Stomach smooth muscle (tissue), 2 donors: Measurements from ENCODE around the gene PTOV1.
A peak's percentile ranks its signal among the peaks of the same experiment; 100 is the strongest.

Experiments
- H3K27ac ChIP-seq: one replicate; pipeline ENCODE4 v1.7.0; 2013; ENCODE audit warnings: mild to moderate bottlenecking, low read length, inconsistent platforms
- H3K27me3 ChIP-seq, 2 donors: one replicate each; pipeline ENCODE4 v1.7.0; 2013; ENCODE audit warnings: low read length in 2 of 2; ENCODE audit not compliant: insufficient read depth in 2 of 2, control insufficient read depth in 1 of 2
- H3K36me3 ChIP-seq, 2 donors: one replicate each; pipeline ENCODE4 v1.7.0; 2013; ENCODE audit warnings: low read length in 2 of 2; ENCODE audit not compliant: control insufficient read depth in 2 of 2, insufficient read depth in 2 of 2
- H3K4me1 ChIP-seq: one replicate; pipeline ENCODE4 v1.7.0; 2013; ENCODE audit warnings: low read length; ENCODE audit not compliant: control insufficient read depth, insufficient read depth
- H3K4me3 ChIP-seq, 2 donors: one replicate each; pipeline ENCODE4 v1.7.0; 2013; ENCODE audit warnings: low read length in 2 of 2
- H3K9ac ChIP-seq, 2 donors: one replicate each; pipeline ENCODE4 v1.7.0; 2013; ENCODE audit warnings: low read length in 2 of 2, mild to moderate bottlenecking in 1 of 2
- H3K9me3 ChIP-seq, 2 donors: one replicate each; pipeline ENCODE4 v1.7.0; 2013; ENCODE audit warnings: low read length in 2 of 2; ENCODE audit not compliant: control insufficient read depth in 2 of 2
- donor health status: healthy.
- donor health status: Pancreatic carcinoma.

The PTOV1 gene

DNA sequence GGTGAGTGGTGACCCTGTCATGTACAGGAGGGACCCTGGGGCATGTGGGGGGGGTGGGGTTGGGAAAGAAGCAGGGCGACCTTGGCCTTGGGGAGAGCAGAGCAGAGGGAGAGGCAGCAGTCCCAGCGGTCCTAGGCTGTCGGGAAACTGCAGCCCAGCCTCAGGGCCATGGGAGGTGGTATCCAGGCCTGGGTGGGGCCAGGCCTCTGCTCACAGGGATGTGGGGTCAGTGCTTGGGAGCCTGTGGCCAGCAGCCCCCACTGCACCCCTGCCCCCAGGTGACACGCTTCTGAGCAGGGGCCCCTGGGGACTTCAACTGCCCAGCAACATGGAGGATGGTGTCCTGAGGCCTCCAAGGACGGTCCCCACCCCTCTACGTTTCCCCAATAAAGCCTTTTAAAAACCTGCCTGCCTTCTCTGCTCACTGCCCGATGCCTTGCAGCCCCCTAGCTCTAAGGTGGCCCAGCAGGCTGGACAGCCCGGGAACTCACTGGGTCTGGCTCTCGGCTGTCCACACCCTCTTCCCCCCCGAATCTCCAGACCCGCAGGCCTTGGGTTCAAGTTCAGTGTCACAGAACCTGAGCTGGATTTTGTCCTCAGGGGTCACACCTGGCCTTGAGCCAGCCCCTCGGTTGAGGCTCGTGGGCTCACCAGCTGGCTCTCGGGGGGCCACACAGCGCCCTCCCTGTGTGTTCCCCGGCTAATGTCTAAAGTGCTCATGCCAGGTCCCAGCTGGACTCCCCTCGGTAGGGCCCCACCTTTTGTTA, 9.6 kb downstream of the PTOV1 start:
- Histone ChIP-seq H3K4me1 (peaks cover 5% of the 10 kb centered on the region), H3K9me3 (no peaks in the 10 kb centered on the region), H3K27me3 (no peaks in the 10 kb centered on the region), H3K27ac (peak overlapping the region; percentile 24), H3K36me3 (peaks cover 23 to 36% of the 10 kb centered on the region in 2 donors), H3K4me3 (no peak overlapping the region), H3K9ac (no peak overlapping the region)

- H3K27me3 ChIP-seq = no peaks in the 10 kb centered on the region
- peaks cover 10% of the 10 kb centered on the region for H3K4me1 ChIP-seq
- no peaks in the 10 kb centered on the region for H3K9me3 ChIP-seq
- peaks cover 23 to 34% of the 10 kb centered on the region in 2 donors for H3K36me3 ChIP-seq
- H3K27ac ChIP-seq = peak overlapping the region; percentile 24
- no peak overlapping the region for H3K9ac ChIP-seq
- H3K4me3 ChIP-seq = no peak overlapping the region
Observed at GRCh38 chr19:49861107-49861506, 10.1 kb downstream of the PTOV1 start.

GRCh38 chr19:49861541-49862378, 10.8 kb downstream of the PTOV1 start:
- Histone ChIP-seq H3K36me3 (peaks cover 22 to 31% of the 10 kb centered on the region in 2 donors), H3K4me3 (no peak overlapping the region), H3K9me3 (no peaks in the 10 kb centered on the region), H3K9ac (no peak overlapping the region), H3K4me1 (peaks cover 17% of the 10 kb centered on the region), H3K27me3 (no peaks in the 10 kb centered on the region), H3K27ac (no peak overlapping the region)

- Histone ChIP-seq H3K4me3 (no peak overlapping the region), H3K9me3 (no peaks in the 10 kb centered on the region), H3K36me3 (peaks cover 13 to 28% of the 10 kb centered on the region in 2 donors), H3K27me3 (no peaks in the 10 kb centered on the region), H3K9ac (no peak overlapping the region), H3K27ac (no peak overlapping the region), H3K4me1 (peaks cover 22% of the 10 kb centered on the region)
Observed at GRCh38 chr19:49862391-49863253, 11.7 kb downstream of the PTOV1 start.

- peaks cover 29% of the 10 kb centered on the region for H3K4me1 ChIP-seq
- H3K4me3 ChIP-seq = no peak overlapping the region
- H3K9me3 ChIP-seq = no peaks in the 10 kb centered on the region
- H3K27me3 ChIP-seq = no peaks in the 10 kb centered on the region
- no peak overlapping the region for H3K27ac ChIP-seq
- H3K9ac ChIP-seq = no peak overlapping the region
- peaks cover 12 to 24% of the 10 kb centered on the region in 2 donors for H3K36me3 ChIP-seq
Observed at GRCh38 chr19:49863254-49863934, 12.4 kb downstream of the PTOV1 start.

- Histone ChIP-seq H3K9me3 (no peaks in the 10 kb centered on the region), H3K27ac (no peak overlapping the region), H3K36me3 (peaks cover 7 to 20% of the 10 kb centered on the region in 2 donors), H3K9ac (no peak overlapping the region), H3K27me3 (no peaks in the 10 kb centered on the region), H3K4me3 (no peak overlapping the region), H3K4me1 (peaks cover 33% of the 10 kb centered on the region)
Observed at GRCh38 chr19:49863935-49864320, 13.0 kb downstream of the PTOV1 start.

GRCh38 chr19:49864890-49865289, 13.9 kb downstream of the PTOV1 start:
- H3K9me3 ChIP-seq = no peaks in the 10 kb centered on the region
- no peak overlapping the region for H3K9ac ChIP-seq
- H3K27me3 ChIP-seq = no peaks in the 10 kb centered on the region
- peaks cover 7 to 19% of the 10 kb centered on the region in 2 donors for H3K36me3 ChIP-seq
- no peak overlapping the region for H3K27ac ChIP-seq
- no peak overlapping the region for H3K4me3 ChIP-seq
- H3K4me1 ChIP-seq = peaks cover 38% of the 10 kb centered on the region

- Histone ChIP-seq H3K9me3 (no peaks in the 10 kb centered on the region), H3K27ac (peak within 1 kb of the TSS; percentile 84), H3K27me3 (no peaks in the 10 kb centered on the region), H3K9ac (peak within 1 kb of the TSS; percentile 62 to 86), H3K4me3 (peak within 1 kb of the TSS; percentile 89 to 92), H3K36me3 (peaks cover 7 to 19% of the 10 kb centered on the region in 2 donors), H3K4me1 (peaks cover 49% of the 10 kb centered on the region)
Observed at GRCh38 chr19:49866933-49867782, 16.2 kb downstream of the PTOV1 start, which contains the start of gene PNKP. PNKP (minus strand) TSS chr19:49867576; CDS start chr19:49867204, 372 bp downstream.

DNA sequence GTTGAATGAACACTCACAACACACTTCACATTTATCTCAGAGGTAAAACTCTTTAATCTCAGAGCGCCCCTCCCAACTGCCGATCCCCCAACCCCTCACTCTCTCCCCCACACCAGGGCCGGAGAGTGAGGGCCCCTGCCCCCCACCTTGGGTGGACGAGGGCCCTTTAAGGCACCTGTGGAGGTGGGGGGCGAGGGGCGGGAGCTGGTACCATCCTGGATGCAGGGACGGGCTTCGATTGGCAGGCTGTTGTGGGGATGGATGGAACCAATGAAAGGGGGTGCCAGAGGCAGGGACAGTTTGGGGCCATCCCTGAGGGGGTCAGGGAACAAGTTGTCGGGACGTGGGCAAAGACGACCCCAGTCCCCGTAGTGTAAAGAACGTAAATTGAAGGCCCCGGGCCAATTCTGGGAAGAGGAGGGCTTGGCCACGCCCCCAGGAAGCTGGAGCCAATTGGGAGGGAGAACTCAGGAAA, 18.1 kb downstream of the PTOV1 start:
- Histone ChIP-seq H3K4me1 (peaks cover 49% of the 10 kb centered on the region), H3K27ac (peak overlapping the region; percentile 87)

More for the DNA sequence above, 18.1 kb downstream of the PTOV1 start:
- Histone ChIP-seq H3K4me3 (peak overlapping the region; percentile 66 to 74), H3K9me3 (no peaks in the 10 kb centered on the region), H3K9ac (peak overlapping the region in 1 of 2 donors; percentile 59), H3K36me3 (peaks cover 0 to 12% of the 10 kb centered on the region in 2 donors), H3K27me3 (no peaks in the 10 kb centered on the region)
